GM21367 (cell line): ENCODE measurements around the gene TBRG1.

ENCODE experiments used
- ATAC-seq: cut with Tn5 transposase; IDR thresholded peaks from one replicate; pipeline ENCODE4 v1.9.1; 2021; ENCODE audit not compliant: unreplicated experiment

TBRG1 gene

GRCh38 chr11:124612045-124612444, 10.6 kb upstream of the TBRG1 start:
- ATAC-seq, result no peak

- no peak for ATAC-seq
Observed at GRCh38 chr11:124612567-124613246, 10.0 kb upstream of the TBRG1 start.

GRCh38 chr11:124618863-124619262, 3.8 kb upstream of the TBRG1 start:
- ATAC-seq, result no peak

- ATAC-seq, result no peak
Observed at GRCh38 chr11:124623861-124624525, 1.3 kb downstream of the TBRG1 start.

DNA sequence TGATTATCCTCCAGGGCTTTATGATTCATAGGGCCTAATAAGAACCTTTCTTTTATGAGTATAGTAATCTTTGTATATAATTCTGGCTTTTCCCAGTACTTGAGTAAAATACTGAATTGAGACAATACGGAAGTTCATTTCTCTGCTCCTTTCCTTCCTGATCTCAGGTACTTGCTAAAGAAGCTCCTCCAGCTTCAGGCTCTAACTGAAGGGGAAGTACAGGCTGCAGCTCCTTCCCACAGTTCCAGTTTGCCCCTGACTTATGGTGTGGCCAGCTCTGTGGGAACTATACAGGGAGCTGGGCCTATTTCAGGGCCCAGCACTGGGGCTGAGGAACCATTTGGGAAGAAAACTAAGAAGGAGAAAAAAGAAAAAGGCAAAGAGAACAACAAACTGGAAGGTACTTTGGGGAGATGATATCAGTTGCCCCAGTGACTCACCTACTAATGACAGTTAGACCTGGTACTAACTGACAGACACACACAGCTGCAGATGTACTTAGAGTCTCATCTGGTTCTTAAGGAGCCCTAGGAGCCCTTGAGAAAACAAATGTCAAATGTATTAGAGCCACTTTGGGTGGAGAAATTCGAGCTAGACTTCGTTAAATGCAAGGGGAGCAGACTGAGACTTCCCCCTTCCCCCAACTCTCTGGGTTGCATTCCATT, 3.0 kb downstream of the TBRG1 start:
- no peak for ATAC-seq

- no peak for ATAC-seq
Observed at GRCh38 chr11:124627546-124627945, 4.9 kb downstream of the TBRG1 start.

GRCh38 chr11:124629961-124630360, 7.3 kb downstream of the TBRG1 start:
- ATAC-seq, result no peak

GRCh38 chr11:124633355-124633754, 10.7 kb downstream of the TBRG1 start:
- no peak for ATAC-seq

- no peak for ATAC-seq
Observed at GRCh38 chr11:124635932-124636331, 13.3 kb downstream of the TBRG1 start.

DNA sequence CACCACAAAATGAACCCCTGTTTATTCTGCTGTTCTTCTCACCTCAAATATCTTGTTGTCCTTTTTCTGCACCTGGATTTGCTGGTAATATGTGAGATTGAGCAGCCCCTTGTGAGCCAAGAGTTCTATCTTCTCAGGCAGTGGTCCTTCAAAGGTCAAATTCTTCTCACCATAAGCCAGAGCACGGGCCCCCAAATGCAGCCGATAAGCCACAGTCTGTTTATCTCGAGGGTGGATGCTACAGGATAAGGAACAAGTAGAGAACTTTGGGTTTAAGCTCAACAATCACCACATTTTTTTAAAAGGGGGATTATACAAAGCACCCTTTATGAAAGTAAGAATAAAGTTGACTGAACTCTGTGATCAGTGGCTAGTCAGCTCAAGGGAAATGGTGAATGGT, 15.8 kb downstream of the TBRG1 start:
- ATAC-seq, result no peak

DNA sequence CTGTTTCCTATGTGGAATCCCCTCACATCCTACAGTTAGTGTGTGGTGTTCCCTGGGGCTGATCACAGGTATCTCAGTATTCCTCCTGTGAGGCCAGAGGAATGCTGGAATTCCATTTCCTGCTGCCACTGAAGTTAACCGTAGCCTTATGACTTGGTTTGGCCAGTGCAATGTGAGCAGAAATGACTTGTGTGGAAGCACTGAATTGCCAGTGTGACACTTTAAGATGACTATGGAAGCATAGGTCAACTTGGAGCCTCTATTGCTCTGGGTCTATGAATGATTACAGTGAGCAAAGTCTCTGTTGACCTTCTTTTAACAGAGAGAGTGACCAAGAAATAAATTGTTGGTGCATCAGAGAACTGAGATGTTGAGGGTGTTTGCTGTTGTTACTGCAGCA, 16.5 kb downstream of the TBRG1 start:
- no peak for ATAC-seq

DNA sequence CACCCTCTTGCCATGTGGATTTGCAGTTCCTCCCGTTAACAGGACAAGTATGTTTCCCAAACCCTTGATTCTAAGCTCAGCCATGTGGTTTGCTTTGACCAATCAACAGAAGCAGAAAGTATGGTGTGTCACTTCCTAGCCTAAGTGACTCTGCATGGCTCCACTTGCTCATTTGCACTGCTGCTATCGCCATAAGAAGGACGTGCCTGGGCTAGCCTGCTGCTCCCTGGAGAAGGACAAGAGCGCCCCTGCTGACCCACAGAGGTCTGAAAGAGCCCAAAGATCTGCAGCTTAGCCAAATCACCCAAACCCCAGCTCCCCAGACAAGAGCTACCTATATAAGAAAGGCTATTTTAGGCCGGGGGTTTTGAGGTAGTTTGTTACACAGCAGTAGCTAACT, 18.0 kb downstream of the TBRG1 start:
- ATAC-seq, result no peak

DNA sequence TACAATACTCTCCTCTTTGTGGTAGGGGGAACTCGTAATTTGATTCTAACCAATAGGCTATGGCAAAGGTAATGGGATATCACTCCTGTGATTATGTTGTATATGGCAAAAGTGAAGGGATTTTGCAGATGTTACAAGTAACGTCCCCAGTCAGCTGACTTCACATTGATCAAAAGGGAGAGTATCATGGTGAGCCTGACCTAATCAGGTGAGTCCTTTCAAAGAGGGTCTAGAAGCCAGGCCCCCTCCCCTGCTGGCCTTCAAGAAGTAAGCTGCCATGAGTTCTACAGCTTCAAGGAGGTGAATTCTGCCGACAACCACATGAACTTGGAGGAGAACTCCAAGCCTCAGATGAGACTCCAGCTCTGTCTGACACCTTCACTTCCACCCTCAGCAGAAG, 20.0 kb downstream of the TBRG1 start:
- ATAC-seq, result no peak

DNA sequence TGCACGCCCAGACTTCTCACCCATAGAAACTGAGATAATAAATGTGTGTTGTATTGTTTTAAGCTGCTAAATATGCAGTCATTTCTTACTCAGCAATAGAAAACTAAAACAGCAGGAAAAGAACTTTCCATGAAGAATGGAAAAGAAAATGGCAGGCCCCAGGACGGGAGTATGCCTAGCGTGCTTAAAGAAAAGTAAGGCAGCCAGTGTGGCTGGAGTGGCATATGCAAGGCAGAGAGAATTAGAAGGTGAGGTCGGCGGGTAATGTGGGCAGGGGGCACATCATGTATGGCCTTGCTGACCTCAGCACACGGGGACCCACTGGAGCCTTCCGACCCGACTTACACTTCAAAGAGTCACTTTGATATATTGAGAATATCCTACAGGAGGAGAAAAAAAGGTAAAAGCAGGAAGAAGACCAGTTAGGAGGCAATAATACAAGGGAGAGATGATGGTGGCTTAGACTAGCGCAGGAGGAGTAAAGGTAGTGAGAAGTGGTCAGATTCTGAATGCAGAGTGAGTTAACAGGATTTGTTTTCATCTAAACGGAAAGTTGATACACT, 20.5 kb downstream of the TBRG1 start:
- ATAC-seq, result no peak

GRCh38 chr11:124643605-124644425, 21.2 kb downstream of the TBRG1 start:
- no peak for ATAC-seq

DNA sequence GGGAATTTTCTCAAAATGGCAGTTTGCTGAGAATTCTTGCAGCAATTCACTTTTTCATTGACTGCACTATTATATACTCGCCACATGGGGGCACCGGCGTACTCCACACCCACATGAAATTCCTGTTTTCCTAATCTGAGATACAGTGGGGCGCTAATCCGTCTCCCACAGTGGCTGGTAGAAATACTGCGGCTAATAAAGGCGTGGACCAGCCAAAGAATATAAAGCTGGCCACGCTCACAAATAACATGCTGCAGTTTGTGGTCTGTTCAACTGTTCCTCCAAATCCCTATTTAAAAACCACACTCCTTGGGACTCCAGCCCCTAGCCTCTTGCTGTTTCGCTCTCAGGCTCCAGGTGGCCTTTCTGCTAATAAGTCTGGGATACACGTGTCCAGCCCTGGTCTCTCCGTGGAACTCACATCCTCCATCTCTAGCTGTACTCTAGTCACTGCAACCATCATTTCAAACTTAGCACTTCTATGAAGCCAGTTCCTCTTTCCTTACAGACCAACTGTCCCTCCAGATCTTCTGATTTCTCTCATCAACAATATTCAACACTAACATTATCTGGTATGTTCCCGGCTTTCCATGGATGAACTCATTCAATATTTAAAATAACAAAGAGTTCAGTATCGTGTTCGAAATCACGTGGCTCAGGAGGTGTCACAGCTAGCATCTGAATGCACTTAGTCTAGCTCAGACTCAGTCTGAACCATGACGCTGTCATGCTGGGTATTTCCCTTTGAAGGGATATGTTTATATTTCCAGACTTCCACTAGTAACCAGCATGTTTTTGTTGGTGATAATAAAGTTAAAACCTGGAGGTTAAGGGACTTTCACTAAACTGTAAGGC, 22.0 kb downstream of the TBRG1 start:
- peak; percentile 60 for ATAC-seq

DNA sequence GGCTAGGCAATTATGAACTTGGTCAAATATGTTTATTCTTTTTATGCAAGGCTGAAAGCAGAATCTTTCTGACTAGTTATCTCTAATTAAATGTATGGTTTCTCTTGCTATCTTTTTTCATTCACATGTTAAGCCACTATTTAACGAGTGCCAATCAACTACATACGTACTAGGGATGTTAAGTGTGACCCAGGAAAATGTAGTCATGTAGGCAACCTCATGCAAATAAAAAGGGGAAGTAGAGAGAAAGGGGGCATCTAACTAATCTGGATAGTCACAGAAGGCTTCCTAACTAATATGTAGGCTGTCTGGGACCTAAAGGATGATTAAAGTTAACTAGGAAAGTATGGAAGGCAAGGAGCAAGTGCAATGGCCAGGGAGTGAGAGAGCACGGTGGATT, 23.5 kb downstream of the TBRG1 start:
- ATAC-seq, result no peak

DNA sequence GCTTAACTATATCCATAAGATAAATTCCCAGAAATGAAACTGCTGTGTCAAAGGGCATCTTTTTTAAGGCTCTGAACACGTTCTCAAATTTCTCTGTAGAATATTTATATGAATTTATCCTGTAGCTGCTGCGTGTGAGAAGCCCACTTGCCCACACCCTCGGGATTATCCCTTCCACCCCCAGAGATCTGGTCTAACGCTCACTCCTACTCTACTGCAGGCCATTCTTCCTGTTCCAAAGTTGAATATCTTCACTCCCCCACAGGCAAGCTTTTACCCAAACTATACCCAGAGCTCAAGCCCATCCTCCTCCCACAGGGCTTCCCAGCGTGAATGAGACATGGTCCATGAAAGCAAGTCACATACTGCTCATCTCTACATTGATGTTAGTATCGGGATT, 25.9 kb downstream of the TBRG1 start:
- ATAC-seq, result no peak

GRCh38 chr11:124656774-124657630, 34.3 kb downstream of the TBRG1 start:
- no peak for ATAC-seq
